Natural killer cell (primary cell): ENCODE results near the gene DENND1A. TPM values are rescaled to one million over a fixed set of nuclear protein-coding genes. Genes with fewer than 3 reads are reported as not detected.

Experiments used
- ATAC-seq, 3 donors: fragments of 150-1000 bp in 2 of 3; fragments of 200-7000 bp in 1 of 3; cut with Tn5 transposase; 1 replicate in 1 of 3; 2 replicates in 2 of 3; pipeline ENCODE4 v1.10.0; 2021; ENCODE audit warnings: mild to moderate bottlenecking in 2 of 3, moderate library complexity in 2 of 3
- DNase-seq, 2 donors: peaks; one replicate each; pipeline versions ENCODE4 v3.0.0 to v3.0.0-alpha.2; 2013 to 2021; ENCODE audit warnings: mixed read lengths in 1 of 2
- H3K27ac ChIP-seq: one replicate; pipeline ENCODE4 v1.5.1; 2013; ENCODE audit warnings: mild to moderate bottlenecking, low read length
- H3K27me3 ChIP-seq: one replicate; pipeline ENCODE4 v1.6.1; 2013; ENCODE audit warnings: low read length; ENCODE audit not compliant: control insufficient read depth, insufficient read depth
- H3K36me3 ChIP-seq: one replicate; pipeline ENCODE4 v1.6.1; 2013; ENCODE audit warnings: low read length; ENCODE audit not compliant: control insufficient read depth, insufficient read depth
- H3K4me1 ChIP-seq: one replicate; pipeline ENCODE4 v1.6.1; 2013; ENCODE audit warnings: low read length; ENCODE audit not compliant: control insufficient read depth, insufficient read depth
- H3K4me3 ChIP-seq: one replicate; pipeline ENCODE4 v1.5.1; 2013; ENCODE audit warnings: low read length
- H3K9me3 ChIP-seq: one replicate; pipeline ENCODE4 v1.6.1; 2013; ENCODE audit warnings: low read length; ENCODE audit not compliant: control insufficient read depth, insufficient read depth
- H3K27ac Mint-ChIP-seq, 2 donors: one replicate each; pipeline ENCODE4 v1.8.0; 2022; ENCODE audit warnings: mild to moderate bottlenecking in 2 of 2, mixed read lengths in 2 of 2, moderate library complexity in 1 of 2
- H3K27me3 Mint-ChIP-seq, 2 donors: one replicate each; pipeline ENCODE4 v1.8.0; 2022; ENCODE audit warnings: low read depth in 2 of 2, mixed read lengths in 2 of 2
- H3K36me3 Mint-ChIP-seq: one replicate; pipeline ENCODE4 v1.8.0; 2022; ENCODE audit warnings: mixed read lengths
- H3K4me1 Mint-ChIP-seq, 2 donors: one replicate each; pipeline ENCODE4 v1.8.0; 2022; ENCODE audit warnings: mixed read lengths in 2 of 2
- H3K4me3 Mint-ChIP-seq: one replicate; pipeline ENCODE4 v1.8.0; 2022; ENCODE audit warnings: mild to moderate bottlenecking, moderate library complexity, mixed read lengths
- H3K9me3 Mint-ChIP-seq, 2 donors: one replicate each; pipeline ENCODE4 v1.8.0; 2022; ENCODE audit warnings: mixed read lengths in 2 of 2
- CTCF ChIP-seq: fragments of 200-600 bp; IDR thresholded peaks from one replicate; pipeline ENCODE4 v1.8.0; 2022; ENCODE audit warnings: antibody characterized with exemption
- WGBS: methylation state at CpG from one replicate; pipeline ENCODE4 v1.1.7; 2013; ENCODE audit warnings: missing lambda C conversion rate; ENCODE audit not compliant: insufficient coverage; 5-methylcytosine and 5-hydroxymethylcytosine counted together
- intact Hi-C: fragments of 100-400 bp; cut with micrococcal nuclease; formaldehyde crosslinking; loops from one replicate; pipeline ENCODE4 v1.14.2; 2022
- total RNA-seq, 4 donors: library from RNA; stranded (reverse); fragments of 120-200 nt in 1 of 4; gene quantifications; one replicate each; pipeline versions ENCODE4 v1.2.3 to v1.2.4, GENCODE V29; 2013 to 2022

Gene DENND1A
- total RNA-seq, 3 donors from 2014 or later (not counting 1 experiment from before 2014, with no cell fraction given) = 27.8 to 37.6 (median 30.9) TPM

- H3K36me3 Mint-ChIP-seq = no peaks in the 10 kb centered on the region
- no peaks in the 10 kb centered on the region for H3K9me3 Mint-ChIP-seq
- H3K9me3 ChIP-seq = no peaks in the 10 kb centered on the region
- H3K27ac Mint-ChIP-seq = no peak overlapping the region
- no peak for ATAC-seq
- no peaks in the 10 kb centered on the region for H3K27me3 Mint-ChIP-seq
- DNase-seq = no peak
- no peak overlapping the region for H3K4me3 ChIP-seq
- TF ChIP-seq CTCF = no peak
- intact Hi-C loops = no loop called here
- H3K4me1 ChIP-seq = no peaks in the 10 kb centered on the region
- H3K27ac ChIP-seq = no peak overlapping the region
- H3K36me3 ChIP-seq = no peaks in the 10 kb centered on the region
- peaks cover 11 to 20% of the 10 kb centered on the region in 2 donors for H3K4me1 Mint-ChIP-seq
- no peak overlapping the region for H3K4me3 Mint-ChIP-seq
- H3K27me3 ChIP-seq = no peaks in the 10 kb centered on the region
These were observed 35.1 kb downstream of the DENND1A start for GRCh38 chr9:123894822-123895221.

DNA sequence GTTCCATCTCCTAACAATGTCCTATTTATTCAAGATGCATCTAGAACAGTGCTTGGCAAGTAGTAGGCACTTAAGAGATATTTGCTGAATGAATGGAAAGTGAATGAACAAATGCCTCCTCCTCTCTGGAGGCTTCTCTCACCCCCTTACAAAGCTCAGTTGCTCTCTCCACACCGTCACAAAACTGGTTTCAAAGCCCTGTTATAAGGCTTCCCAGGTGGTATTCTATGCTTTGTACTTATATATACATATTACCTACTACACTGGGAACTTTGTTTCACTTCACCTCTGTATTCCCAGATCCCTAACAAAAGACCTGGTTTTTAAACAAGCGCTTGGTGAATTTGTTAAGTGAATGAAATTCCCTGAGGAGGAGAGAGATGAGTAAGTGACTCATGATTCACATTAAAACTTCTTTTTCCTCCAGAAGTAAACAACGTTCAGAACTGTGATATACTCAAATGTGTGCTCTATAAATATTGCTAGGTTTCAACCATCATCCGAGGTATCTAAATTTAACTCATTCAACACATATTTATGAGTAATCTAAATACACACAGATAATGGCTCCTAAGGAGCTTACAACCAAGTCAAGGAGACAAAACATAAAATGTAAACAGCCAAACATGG is 36.0 kb downstream of the DENND1A start:
- H3K4me1 ChIP-seq = no peaks in the 10 kb centered on the region
- H3K36me3 ChIP-seq = no peaks in the 10 kb centered on the region
- no peaks in the 10 kb centered on the region for H3K9me3 ChIP-seq
- Mint-ChIP-seq H3K4me3 (no peak overlapping the region), H3K27ac (no peak overlapping the region), H3K4me1 (peaks cover 11 to 17% of the 10 kb centered on the region in 2 donors), H3K27me3 (no peaks in the 10 kb centered on the region), H3K9me3 (no peaks in the 10 kb centered on the region), H3K36me3 (no peaks in the 10 kb centered on the region)
- intact Hi-C loops = no loop called here
- ATAC-seq (no peak), DNase-seq (no peak)
- H3K4me3 ChIP-seq = no peak overlapping the region
- no peak overlapping the region for H3K27ac ChIP-seq
- no peak for TF ChIP-seq CTCF
- no peaks in the 10 kb centered on the region for H3K27me3 ChIP-seq
- WGBS = 94% methylated on average over 2 of the region's 4 CpGs

- no peaks in the 10 kb centered on the region for H3K27me3 Mint-ChIP-seq
- WGBS = 91% methylated on average over 3 of the region's 3 CpGs
These were observed 36.8 kb downstream of the DENND1A start for GRCh38 chr9:123893115-123893514.

More at GRCh38 chr9:123893115-123893514, 36.8 kb downstream of the DENND1A start:
- Mint-ChIP-seq H3K27ac (no peak overlapping the region), H3K9me3 (no peaks in the 10 kb centered on the region), H3K4me3 (no peak overlapping the region), H3K4me1 (peaks cover 11 to 12% of the 10 kb centered on the region in 2 donors), H3K36me3 (no peaks in the 10 kb centered on the region)
- DNase-seq (no peak), ATAC-seq (no peak)
- Histone ChIP-seq H3K9me3 (no peaks in the 10 kb centered on the region), H3K4me1 (no peaks in the 10 kb centered on the region), H3K27ac (no peak overlapping the region), H3K4me3 (no peak overlapping the region), H3K36me3 (no peaks in the 10 kb centered on the region), H3K27me3 (no peaks in the 10 kb centered on the region)
- intact Hi-C loops = no loop called here
- no peak for TF ChIP-seq CTCF
